C4-2B (cell line): ENCODE data around the gene RHOF.

Experiments used
- CTCF ChIP-seq: fragments of 450-650 bp; conservative IDR thresholded peaks from 2 replicates; pipeline ENCODE4 v1.5.1; 2017; ENCODE audit warnings: mild to moderate bottlenecking
- ZFX ChIP-seq: fragments of 450-650 bp; IDR thresholded peaks from 2 replicates; pipeline ENCODE4 v1.6.1; 2017

DNA sequence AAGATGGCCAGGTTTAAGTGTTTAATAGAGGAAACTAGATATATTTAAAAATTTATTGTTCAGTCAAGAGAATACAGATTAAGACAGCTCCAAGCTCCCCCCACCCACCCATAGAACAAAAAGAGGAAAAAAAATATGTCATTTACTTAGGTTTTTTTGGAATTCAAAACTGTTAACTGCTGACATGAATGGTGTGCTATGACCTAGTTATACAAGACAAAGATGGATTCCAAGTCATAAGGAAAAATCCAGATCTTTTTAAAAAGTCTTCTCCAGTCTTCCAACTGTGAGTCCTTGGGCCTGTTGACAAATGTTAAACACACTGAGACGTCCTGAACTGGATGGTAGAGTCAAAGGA lies 9.0 kb upstream of the RHOF start:
- no peak for TF ChIP-seq CTCF
- no peak for TF ChIP-seq ZFX
